ENCODE data around the gene PON2. TPM values are rescaled to one million over a fixed set of nuclear protein-coding genes. Genes with fewer than 3 reads are reported as not detected.

PON2 gene
- total and polyA plus RNA-seq, 2 of the 13 experiments (the other 11 are each of a cell fraction or from before 2014, with no cell fraction given): 202 to 217 TPM

GRCh38 chr7:95432606-95433005, 2.2 kb downstream of the PON2 start:
- ChIA-PET CTCF (ENCODE audit: low intra/inter-chr PET ratio, low total read pairs) (no interaction called here), POLR2A (interaction anchor here (0.9 to 2.0 kb wide), 4 partner anchors 9 to 38 kb away, joined by 3 to 8 read pairs (median 4); partner anchors contain the start of gene PON3)
- WGBS (ENCODE audit: low lambda C conversion rate): 66% methylated on average over 2 of the region's 2 CpGs
- H3K4me3 ChIP-seq (replicated peaks in 1 of 3; ENCODE audit: insufficient read depth in 1 of 3, low read depth in 2 of 3, low read length in 3 of 3): peak overlapping the region in 2 of 3 experiments; percentile 17 to 24; a peak in 2 of 6 replicates
- no peak for ATAC-seq
- H3K9ac ChIP-seq (ENCODE audit: insufficient read depth, low read depth, low read length): no peak overlapping the region
- H3K79me2 ChIP-seq (ENCODE audit: insufficient read depth, low read length): peaks cover 56% of the 10 kb centered on the region
- no peaks in the 10 kb centered on the region for H4K20me1 ChIP-seq (ENCODE audit: insufficient read depth, low read length)
- DNase-seq (ENCODE audit: low spot score): no peak
- in situ Hi-C loops (cut with HindIII; ENCODE audit: extremely low pct_ligation_motif_present, low pct_unique_long_range_greater_than_20kb): no loop called here
- H3K4me1 ChIP-seq (ENCODE audit: insufficient read depth, low read length): peaks cover 83% of the 10 kb centered on the region
- intact Hi-C loops (cut with micrococcal nuclease; ENCODE audit: unreplicated experiment): no loop called here
- no peaks in the 10 kb centered on the region for H3K9me3 ChIP-seq (ENCODE audit: low read length)
- peak; percentile 52 for TF ChIP-seq RBFOX2 (IDR thresholded peaks at IDR 0.05; ENCODE audit: low read depth, low read length)
- TF ChIP-seq DZIP1 (CRISPR knock-in tag; IDR thresholded peaks at IDR 0.05): no peak
- H3K36me3 ChIP-seq (replicated peaks in 1 of 2; ENCODE audit: control insufficient read depth in 1 of 2, insufficient read depth in 2 of 2, low read length in 2 of 2): peaks cover 0 to 4% of the 10 kb centered on the region in 2 experiments; a peak in 2 of 5 replicates
- BruUV-seq (replicated peaks): no TSS peak
- H2AFZ ChIP-seq (ENCODE audit: low read length): no peak overlapping the region
- H3K27me3 ChIP-seq (ENCODE audit: control insufficient read depth in 1 of 2, insufficient read depth in 2 of 2, low read length in 2 of 2): no peaks in the 10 kb centered on the region
- peak overlapping the region; percentile 91 for H3K27ac ChIP-seq (ENCODE audit: extremely low read length, insufficient read depth, low read length)
- no peak for FAIRE-seq
- H3K4me2 ChIP-seq (ENCODE audit: low read depth, low read length): peak overlapping the region; percentile 55

- DNase-seq (ENCODE audit: low spot score): peak; percentile 91
- no TSS peak for BruUV-seq (replicated peaks)
- in situ Hi-C loops (cut with HindIII; ENCODE audit: extremely low pct_ligation_motif_present, low pct_unique_long_range_greater_than_20kb) (no loop called here), intact Hi-C loops (cut with micrococcal nuclease; ENCODE audit: unreplicated experiment) (loop anchor here (2.0 kb wide), 1 partner anchor 46 kb away; no protein-coding TSS in a partner anchor)
- Histone ChIP-seq H3K4me3 (replicated peaks in 1 of 3; ENCODE audit: insufficient read depth in 1 of 3, low read depth in 2 of 3, low read length in 3 of 3) (no peak overlapping the region), H3K9ac (ENCODE audit: insufficient read depth, low read depth, low read length) (no peak overlapping the region), H3K4me2 (ENCODE audit: low read depth, low read length) (peak overlapping the region; percentile 25), H3K27ac (ENCODE audit: extremely low read length, insufficient read depth, low read length) (peak overlapping the region; percentile 36), H3K27me3 (ENCODE audit: control insufficient read depth in 1 of 2, insufficient read depth in 2 of 2, low read length in 2 of 2) (no peaks in the 10 kb centered on the region), H2AFZ (ENCODE audit: low read length) (no peak overlapping the region), H4K20me1 (ENCODE audit: insufficient read depth, low read length) (no peaks in the 10 kb centered on the region), H3K79me2 (ENCODE audit: insufficient read depth, low read length) (peaks cover 71% of the 10 kb centered on the region), H3K36me3 (replicated peaks in 1 of 2; ENCODE audit: control insufficient read depth in 1 of 2, insufficient read depth in 2 of 2, low read length in 2 of 2) (peaks cover 1 to 4% of the 10 kb centered on the region in 2 experiments; a peak in 4 of 5 replicates), H3K4me1 (ENCODE audit: insufficient read depth, low read length) (peaks cover 80% of the 10 kb centered on the region), H3K9me3 (ENCODE audit: low read length) (no peaks in the 10 kb centered on the region)
- peak; percentile 66 for ATAC-seq
- FAIRE-seq: peak; percentile 82
- ChIA-PET POLR2A (interaction anchor here (1.7 kb wide), 1 partner anchor 10 kb away, joined by 8 read pairs; no protein-coding TSS in a partner anchor), CTCF (ENCODE audit: low intra/inter-chr PET ratio, low total read pairs) (no interaction called here)
- 18% methylated on average over 2 of the region's 2 CpGs for WGBS (ENCODE audit: low lambda C conversion rate)
- TF ChIP-seq CENPX (CRISPR knock-in tag; IDR thresholded peaks at IDR 0.05) (no peak), RAD51 (IDR thresholded peaks at IDR 0.05; ENCODE audit: borderline replicate concordance) (no peak), DPF2 (CRISPR knock-in tag; IDR thresholded peaks at IDR 0.05; ENCODE audit: borderline replicate concordance, low read depth) (peak; percentile 26; the same call in 1 of the 2 replicates), ZNF326 (CRISPR knock-in tag; IDR thresholded peaks at IDR 0.05; ENCODE audit: borderline replicate concordance) (no peak), FOXA1 (IDR thresholded peaks at IDR 0.05) (no peak), FOXA1 (CRISPR knock-in tag; IDR thresholded peaks at IDR 0.05) (peak; percentile 71), ZNF235 (CRISPR knock-in tag; IDR thresholded peaks at IDR 0.05; ENCODE audit: borderline replicate concordance) (no peak), ZNF17 (CRISPR knock-in tag; IDR thresholded peaks at IDR 0.05) (no peak), NR2F6 (IDR thresholded peaks at IDR 0.05) (no peak), NR2F6 (CRISPR knock-in tag; IDR thresholded peaks at IDR 0.05) (peak; percentile 57), ZNF7 (CRISPR knock-in tag; IDR thresholded peaks at IDR 0.05) (peak; percentile 65; the same call in 1 of the 2 replicates), ZFP90 (CRISPR knock-in tag; IDR thresholded peaks at IDR 0.05; ENCODE audit: borderline replicate concordance) (no peak), CEBPG (CRISPR knock-in tag; IDR thresholded peaks at IDR 0.05) (peak; percentile 94), HIVEP1 (CRISPR knock-in tag; IDR thresholded peaks at IDR 0.05) (no peak), TBX2 (CRISPR knock-in tag; IDR thresholded peaks at IDR 0.05; ENCODE audit: borderline replicate concordance) (peak; percentile 42; the same call in 1 of the 2 replicates), BCL6 (CRISPR knock-in tag; IDR thresholded peaks at IDR 0.05) (peak; percentile 62)
Observed at GRCh38 chr7:95430864-95431263, 4.0 kb downstream of the PON2 start.

Measured in HepG2 (cell line).